GM12891 (cell line): ENCODE data around the gene IL9R.

Experiments
- POLR2A ChIP-seq: IDR thresholded peaks from 2 replicates; pipeline ENCODE4 v1.6.1; 2011; ENCODE audit warnings: low read depth, low read length, control low read depth
- TAF1 ChIP-seq: IDR thresholded peaks from 2 replicates; pipeline ENCODE4 v1.6.1; 2011; ENCODE audit warnings: low read depth, low read length, control low read depth

DNA sequence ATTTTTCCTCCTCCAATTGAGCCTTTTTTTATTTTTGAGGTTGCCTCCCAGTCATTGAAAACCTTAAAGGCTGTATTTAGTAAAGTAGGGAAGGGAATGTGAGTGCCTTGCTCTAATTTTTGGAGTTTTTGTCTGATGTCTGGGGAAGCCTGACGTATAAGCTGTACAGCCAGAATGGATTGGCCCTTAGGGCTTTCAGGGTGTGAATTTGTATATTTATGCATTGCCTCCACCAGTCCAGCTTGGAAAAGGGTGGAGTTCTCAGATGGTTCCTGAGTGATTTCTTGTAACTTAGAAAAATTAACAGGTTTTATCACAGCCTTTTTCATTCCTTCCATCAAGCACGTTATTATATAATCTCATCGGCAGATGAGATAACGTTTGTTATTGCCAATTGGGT is 8.6 kb upstream of the IL9R start:
- no peak for TF ChIP-seq POLR2A
- no peak for TF ChIP-seq TAF1
